Measurements from ENCODE around the gene LMBR1. TPM values are rescaled to one million over a fixed set of nuclear protein-coding genes. Genes with fewer than 3 reads are reported as not detected.

The LMBR1 gene
- total and polyA plus RNA-seq, 2 of the 4 experiments (the other 2 are of a cell fraction): 11.9 to 19.9 TPM

- CTCF ChIA-PET: no interaction called here
- H2BK15ac ChIP-seq (ENCODE audit: low read depth, low read length): no peak overlapping the region
- dilution Hi-C loops (cut with HindIII; ENCODE audit: low sequenced_read_pairs, unreplicated experiment) (no loop called here), in situ Hi-C loops (cut with MboI; ENCODE audit: low sequenced_read_pairs) (no loop called here), intact Hi-C loops (cut with micrococcal nuclease) (no loop called here)
- no peak overlapping the region for H2AK5ac ChIP-seq (ENCODE audit: low read depth, low read length)
- 0 out of 2 replicates have a peak, but pooled peaks cover 7% of the 10 kb centered on the region for H4K20me1 ChIP-seq (ENCODE audit: insufficient read depth, low read length)
- peaks cover 6% of the 10 kb centered on the region; the same call in 1 of the 2 replicates for H3K9me1 ChIP-seq (ENCODE audit: insufficient read depth, low read length)
- no peak overlapping the region for H3K23ac ChIP-seq (ENCODE audit: low read depth, low read length)
- no peak overlapping the region for H2BK20ac ChIP-seq (ENCODE audit: low read depth, low read length)
- no peak for TF ChIP-seq NFE2L2 (IDR thresholded peaks at IDR 0.05; ENCODE audit: low read depth, low read length)
- TF ChIP-seq, protein P1, sequence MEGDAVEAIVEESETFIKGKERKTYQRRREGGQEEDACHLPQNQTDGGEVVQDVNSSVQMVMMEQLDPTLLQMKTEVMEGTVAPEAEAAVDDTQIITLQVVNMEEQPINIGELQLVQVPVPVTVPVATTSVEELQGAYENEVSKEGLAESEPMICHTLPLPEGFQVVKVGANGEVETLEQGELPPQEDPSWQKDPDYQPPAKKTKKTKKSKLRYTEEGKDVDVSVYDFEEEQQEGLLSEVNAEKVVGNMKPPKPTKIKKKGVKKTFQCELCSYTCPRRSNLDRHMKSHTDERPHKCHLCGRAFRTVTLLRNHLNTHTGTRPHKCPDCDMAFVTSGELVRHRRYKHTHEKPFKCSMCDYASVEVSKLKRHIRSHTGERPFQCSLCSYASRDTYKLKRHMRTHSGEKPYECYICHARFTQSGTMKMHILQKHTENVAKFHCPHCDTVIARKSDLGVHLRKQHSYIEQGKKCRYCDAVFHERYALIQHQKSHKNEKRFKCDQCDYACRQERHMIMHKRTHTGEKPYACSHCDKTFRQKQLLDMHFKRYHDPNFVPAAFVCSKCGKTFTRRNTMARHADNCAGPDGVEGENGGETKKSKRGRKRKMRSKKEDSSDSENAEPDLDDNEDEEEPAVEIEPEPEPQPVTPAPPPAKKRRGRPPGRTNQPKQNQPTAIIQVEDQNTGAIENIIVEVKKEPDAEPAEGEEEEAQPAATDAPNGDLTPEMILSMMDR (conservative IDR thresholded peaks at IDR 0.05; ENCODE audit: low read depth, low read length): no peak
- TF ChIP-seq RCOR1 (IDR thresholded peaks at IDR 0.05; ENCODE audit: insufficient replicate concordance, low read length): no peak
- TF ChIP-seq, protein P2, sequence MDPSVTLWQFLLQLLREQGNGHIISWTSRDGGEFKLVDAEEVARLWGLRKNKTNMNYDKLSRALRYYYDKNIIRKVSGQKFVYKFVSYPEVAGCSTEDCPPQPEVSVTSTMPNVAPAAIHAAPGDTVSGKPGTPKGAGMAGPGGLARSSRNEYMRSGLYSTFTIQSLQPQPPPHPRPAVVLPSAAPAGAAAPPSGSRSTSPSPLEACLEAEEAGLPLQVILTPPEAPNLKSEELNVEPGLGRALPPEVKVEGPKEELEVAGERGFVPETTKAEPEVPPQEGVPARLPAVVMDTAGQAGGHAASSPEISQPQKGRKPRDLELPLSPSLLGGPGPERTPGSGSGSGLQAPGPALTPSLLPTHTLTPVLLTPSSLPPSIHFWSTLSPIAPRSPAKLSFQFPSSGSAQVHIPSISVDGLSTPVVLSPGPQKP (IDR thresholded peaks at IDR 0.05; ENCODE audit: borderline replicate concordance, low read depth, low read length): no peak
- no peak for TF ChIP-seq RAD21 (IDR thresholded peaks at IDR 0.05; ENCODE audit: low read length)
- TF ChIP-seq MXI1 (IDR thresholded peaks at IDR 0.05; ENCODE audit: borderline replicate concordance, low read depth, low read length): no peak
- TF ChIP-seq, protein P3, sequence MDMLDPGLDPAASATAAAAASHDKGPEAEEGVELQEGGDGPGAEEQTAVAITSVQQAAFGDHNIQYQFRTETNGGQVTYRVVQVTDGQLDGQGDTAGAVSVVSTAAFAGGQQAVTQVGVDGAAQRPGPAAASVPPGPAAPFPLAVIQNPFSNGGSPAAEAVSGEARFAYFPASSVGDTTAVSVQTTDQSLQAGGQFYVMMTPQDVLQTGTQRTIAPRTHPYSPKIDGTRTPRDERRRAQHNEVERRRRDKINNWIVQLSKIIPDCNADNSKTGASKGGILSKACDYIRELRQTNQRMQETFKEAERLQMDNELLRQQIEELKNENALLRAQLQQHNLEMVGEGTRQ (IDR thresholded peaks at IDR 0.05; ENCODE audit: low read depth, low read length): no peak
- no peaks in the 10 kb centered on the region for H3K27me3 ChIP-seq (ENCODE audit: control insufficient read depth, insufficient read depth, low read length)
- no peak overlapping the region for H3K9ac ChIP-seq (ENCODE audit: low read depth, low read length)
- H3K36me3 ChIP-seq (ENCODE audit: control insufficient read depth, insufficient read depth, low read length): no peaks in the 10 kb centered on the region
- no peak overlapping the region for H3K4me3 ChIP-seq (ENCODE audit: insufficient read depth, low read depth, low read length)
- POLR2A ChIA-PET (ENCODE audit: unreplicated experiment): no interaction called here
- ATAC-seq (ENCODE audit: low read depth) (no peak), DNase-seq (no peak)
- H2AFZ ChIP-seq (replicated peaks; ENCODE audit: low read length, poor library complexity): no peak overlapping the region
- H4K8ac ChIP-seq (ENCODE audit: low read depth in 2 of 2, low read length in 2 of 2): no peak overlapping the region
- no peak overlapping the region for H4K91ac ChIP-seq (ENCODE audit: insufficient read depth, low read depth, low read length)
- H2AK9ac ChIP-seq (replicated peaks; ENCODE audit: low read depth, low read length, poor library complexity): no peak overlapping the region
- 13 to 100% methylated on average over 1 of the region's 2 CpGs for WGBS, 2 experiments (ENCODE audit: extremely low coverage in 2 of 2, insufficient read length in 1 of 2)
- H3K56ac ChIP-seq (ENCODE audit: extremely low read depth, insufficient read depth, low read length): no peak overlapping the region
- H3K9me3 ChIP-seq (ENCODE audit: control insufficient read depth, insufficient read depth, low read length): no peaks in the 10 kb centered on the region
- no peak overlapping the region for H3K27ac ChIP-seq (ENCODE audit: insufficient read depth, low read length)
- H3K4me2 ChIP-seq (ENCODE audit: low read depth, low read length): no peak overlapping the region
- no TSS peak for BruUV-seq (replicated peaks)
- H3K4ac ChIP-seq (ENCODE audit: low read depth, low read length): no peak overlapping the region
- H3K14ac ChIP-seq (replicated peaks; ENCODE audit: low read depth, low read length): no peak overlapping the region
- H3K4me1 ChIP-seq (ENCODE audit: control insufficient read depth, insufficient read depth, low read length): peaks cover 7% of the 10 kb centered on the region
- no peak overlapping the region for H3K18ac ChIP-seq (ENCODE audit: low read depth, low read length)
- H2BK5ac ChIP-seq (ENCODE audit: low read depth, low read length, poor library complexity, severe bottlenecking): no peak overlapping the region
- H4K5ac ChIP-seq (ENCODE audit: low read depth, low read length): no peak overlapping the region
- no peak overlapping the region for H2BK120ac ChIP-seq (ENCODE audit: low read depth, low read length)
- peaks cover 17 to 23% of the 10 kb centered on the region in 2 experiments for H3K79me1 ChIP-seq (ENCODE audit: low read depth in 1 of 2, low read length in 2 of 2)
Measured at GRCh38 chr7:156841497-156841896, 51.5 kb downstream of the LMBR1 start.

All from IMR-90 (cell line).